IMR-90 (cell line): ENCODE measurements around the gene CEACAM6. TPM values are rescaled to one million over a fixed set of nuclear protein-coding genes. Genes with fewer than 3 reads are reported as not detected.

Experiments used
- ATAC-seq: fragments of 200-7000 bp; cut with Tn5 transposase; 2 replicates; pipeline ENCODE4 v1.9.1; 2020; ENCODE audit warnings: low read depth, mild to moderate bottlenecking, moderate library complexity
- BruUV-seq: library from RNA; stranded (reverse); fragments of 400-500 nt; replicated peaks from 2 replicates; lab custom pipeline; 2021; lab: Mats Ljungman, UMichigan
- CTCF ChIA-PET: fragments of 300-600 bp; formaldehyde crosslinking; extraction: SDS; loops from one replicate; lab custom pipeline; 2021; ENCODE audit warnings: antibody characterized with exemption; lab: Yijun Ruan, JAX
- POLR2A ChIA-PET: fragments of 300-600 bp; sonication (Branson Sonifier 250); formaldehyde crosslinking; loops from one replicate; lab custom pipeline; 2022; ENCODE audit warnings: antibody characterized with exemption; ENCODE audit not compliant: unreplicated experiment; lab: Charles Lee
- DNase-seq: peaks from one replicate; pipeline ENCODE4 v3.0.0; 2013
- H2AFZ ChIP-seq: replicated peaks from 2 replicates; pipeline ENCODE3; 2013; ENCODE audit warnings: low read length, mild to moderate bottlenecking; ENCODE audit not compliant: poor library complexity
- H2AK5ac ChIP-seq: 2 replicates; pipeline ENCODE4 v1.6.1; 2013; ENCODE audit warnings: low read depth, low read length, inconsistent platforms
- H2AK9ac ChIP-seq: replicated peaks from 2 replicates; pipeline ENCODE3; 2013; ENCODE audit warnings: mild to moderate bottlenecking, low read depth, low read length, moderate library complexity; ENCODE audit not compliant: poor library complexity
- H2BK120ac ChIP-seq: 2 replicates; pipeline ENCODE4 v1.6.1; 2013; ENCODE audit warnings: low read depth, low read length, inconsistent platforms
- H2BK15ac ChIP-seq: 3 replicates; pipeline ENCODE4 v1.6.1; 2013; ENCODE audit warnings: low read depth, low read length, inconsistent platforms
- H2BK20ac ChIP-seq: 2 replicates; pipeline ENCODE4 v1.6.1; 2013; ENCODE audit warnings: low read depth, mild to moderate bottlenecking, inconsistent platforms, low read length, moderate library complexity
- H2BK5ac ChIP-seq: 2 replicates; pipeline ENCODE4 v1.6.1; 2013; ENCODE audit warnings: mild to moderate bottlenecking, low read depth, low read length, inconsistent platforms; ENCODE audit not compliant: poor library complexity, severe bottlenecking
- H3K14ac ChIP-seq: replicated peaks from 2 replicates; pipeline ENCODE4 v1.6.1; 2013; ENCODE audit warnings: low read depth, low read length, inconsistent platforms
- H3K18ac ChIP-seq: 2 replicates; pipeline ENCODE4 v1.6.1; 2013; ENCODE audit warnings: low read depth, low read length, control low read depth
- H3K23ac ChIP-seq: 2 replicates; pipeline ENCODE4 v1.6.1; 2013; ENCODE audit warnings: low read depth, low read length, inconsistent platforms
- H3K27ac ChIP-seq: 2 replicates; pipeline ENCODE4 v1.5.1; 2013; ENCODE audit warnings: mild to moderate bottlenecking, control low read depth, low read length; ENCODE audit not compliant: insufficient read depth
- H3K27me3 ChIP-seq: 2 replicates; pipeline ENCODE4 v1.6.1; 2013; ENCODE audit warnings: low read length; ENCODE audit not compliant: control insufficient read depth, insufficient read depth
- H3K36me3 ChIP-seq: 2 replicates; pipeline ENCODE4 v1.6.1; 2013; ENCODE audit warnings: low read length, mixed read lengths; ENCODE audit not compliant: control insufficient read depth, insufficient read depth
- H3K4ac ChIP-seq: 2 replicates; pipeline ENCODE4 v1.6.1; 2013; ENCODE audit warnings: low read depth, low read length, inconsistent platforms
- H3K4me1 ChIP-seq: 2 replicates; pipeline ENCODE4 v1.6.1; 2013; ENCODE audit warnings: low read length, mixed read lengths; ENCODE audit not compliant: control insufficient read depth, insufficient read depth
- H3K4me2 ChIP-seq: 2 replicates; pipeline ENCODE4 v1.6.1; 2013; ENCODE audit warnings: low read depth, mild to moderate bottlenecking, control low read depth, low read length, moderate library complexity
- H3K4me3 ChIP-seq: 2 replicates; pipeline ENCODE4 v1.5.1; 2013; ENCODE audit warnings: low read depth, mild to moderate bottlenecking, control low read depth, low read length, moderate library complexity; ENCODE audit not compliant: insufficient read depth
- H3K56ac ChIP-seq: 2 replicates; pipeline ENCODE4 v1.6.1; 2013; ENCODE audit warnings: low read length, inconsistent platforms; ENCODE audit not compliant: insufficient read depth; ENCODE audit errors: extremely low read depth
- H3K79me1 ChIP-seq, 2 experiments: 2 replicates each; pipeline ENCODE4 v1.6.1; 2013; ENCODE audit warnings: low read length in 2 of 2, inconsistent platforms in 1 of 2, low read depth in 1 of 2
- H3K9ac ChIP-seq: 2 replicates; pipeline ENCODE4 v1.6.1; 2013; ENCODE audit warnings: low read depth, low read length, control low read depth
- H3K9me1 ChIP-seq: 2 replicates; pipeline ENCODE4 v1.6.1; 2013; ENCODE audit warnings: low read length, inconsistent platforms; ENCODE audit not compliant: insufficient read depth
- H3K9me3 ChIP-seq: 2 replicates; pipeline ENCODE4 v1.6.1; 2013; ENCODE audit warnings: low read length; ENCODE audit not compliant: control insufficient read depth, insufficient read depth
- H4K20me1 ChIP-seq: 2 replicates; pipeline ENCODE4 v1.6.1; 2013; ENCODE audit warnings: low read length, inconsistent platforms; ENCODE audit not compliant: insufficient read depth
- H4K5ac ChIP-seq: 2 replicates; pipeline ENCODE4 v1.6.1; 2013; ENCODE audit warnings: mild to moderate bottlenecking, low read depth, low read length, control low read depth
- H4K8ac ChIP-seq, 2 experiments: 2 replicates each; pipeline ENCODE4 v1.6.1; 2013; ENCODE audit warnings: low read depth in 2 of 2, low read length in 2 of 2, control low read depth in 1 of 2, inconsistent platforms in 1 of 2
- H4K91ac ChIP-seq: 2 replicates; pipeline ENCODE4 v1.6.1; 2013; ENCODE audit warnings: low read depth, low read length, inconsistent platforms; ENCODE audit not compliant: insufficient read depth
- BHLHE40 ChIP-seq: fragments of 150-350 bp; IDR thresholded peaks from 2 replicates; pipeline ENCODE4 v1.6.1; 2016; ENCODE audit warnings: mild to moderate bottlenecking, low read depth, low read length
- CEBPB ChIP-seq: IDR thresholded peaks from 2 replicates; pipeline ENCODE4 v1.6.1; 2012; ENCODE audit warnings: low read depth, low read length, improper control_type of control experiment
- CHD1 ChIP-seq: IDR thresholded peaks from 2 replicates; pipeline ENCODE4 v1.6.1; 2012; ENCODE audit warnings: low read depth, low read length, improper control_type of control experiment
- MAZ ChIP-seq: IDR thresholded peaks from 2 replicates; pipeline ENCODE4 v1.6.1; 2012; ENCODE audit warnings: low read depth, mild to moderate bottlenecking, low read length, improper control_type of control experiment, moderate library complexity, borderline replicate concordance
- NFE2L2 ChIP-seq: fragments of 150-350 bp; IDR thresholded peaks from 2 replicates; pipeline ENCODE4 v1.6.1; 2016; ENCODE audit warnings: low read depth, mild to moderate bottlenecking, low read length
- RAD21 ChIP-seq: IDR thresholded peaks from 2 replicates; pipeline ENCODE4 v1.6.1; 2012; ENCODE audit warnings: low read length, improper control_type of control experiment
- RFX5 ChIP-seq: IDR thresholded peaks from 2 replicates; pipeline ENCODE4 v1.8.0; 2012; ENCODE audit warnings: low read depth, mild to moderate bottlenecking, low read length, moderate library complexity
- SMC3 ChIP-seq: fragments of 150-350 bp; IDR thresholded peaks from 2 replicates; pipeline ENCODE4 v1.6.1; 2016; ENCODE audit warnings: low read depth, mild to moderate bottlenecking, antibody characterized with exemption, low read length, moderate library complexity
- USF2 ChIP-seq: fragments of 150-350 bp; IDR thresholded peaks from 2 replicates; pipeline ENCODE4 v1.6.1; 2017; ENCODE audit warnings: mild to moderate bottlenecking, antibody characterized with exemption, low read length, low read depth
- WGBS, 2 experiments: methylation state at CpG; one replicate each; pipeline versions ENCODE4 v1.1.5 to v1.1.7; 2013; ENCODE audit warnings: missing lambda C conversion rate in 2 of 2; ENCODE audit not compliant: insufficient read length in 1 of 2; ENCODE audit errors: extremely low coverage in 2 of 2; 5-methylcytosine and 5-hydroxymethylcytosine counted together
- dilution Hi-C: fragments of 300-500 bp; cut with HindIII; formaldehyde crosslinking; loops from one replicate; pipeline ENCODE4 v1.14.3; 2018; ENCODE audit warnings: low sequenced_read_pairs; ENCODE audit not compliant: unreplicated experiment
- in situ Hi-C: fragments of 300-500 bp; cut with MboI; formaldehyde crosslinking; loops from 3 replicates; pipeline ENCODE4 v1.14.3; 2019; ENCODE audit warnings: low sequenced_read_pairs, inconsistent platforms, mixed read lengths
- intact Hi-C: fragments of 100-400 bp; cut with micrococcal nuclease; formaldehyde crosslinking; loops from 2 replicates; pipeline ENCODE4 v1.10.0; 2022
- polyA plus RNA-seq, 3 experiments: library from polyadenylated mRNA; depleted of rRNA; stranded (reverse); fragments of >200 nt; gene quantifications; 2 replicates each; pipeline ENCODE4 v1.2.3, GENCODE V29; 2012; ENCODE audit warnings: low replicate concordance in 1 of 3
- total RNA-seq: library from RNA; depleted of rRNA; stranded (reverse); fragments of >200 nt; gene quantifications from 2 replicates; pipeline ENCODE4 v1.2.3, GENCODE V29; 2012

Gene CEACAM6
- total and polyA plus RNA-seq, 2 of the 4 experiments (the other 2 are of a cell fraction) = not detected

DNA sequence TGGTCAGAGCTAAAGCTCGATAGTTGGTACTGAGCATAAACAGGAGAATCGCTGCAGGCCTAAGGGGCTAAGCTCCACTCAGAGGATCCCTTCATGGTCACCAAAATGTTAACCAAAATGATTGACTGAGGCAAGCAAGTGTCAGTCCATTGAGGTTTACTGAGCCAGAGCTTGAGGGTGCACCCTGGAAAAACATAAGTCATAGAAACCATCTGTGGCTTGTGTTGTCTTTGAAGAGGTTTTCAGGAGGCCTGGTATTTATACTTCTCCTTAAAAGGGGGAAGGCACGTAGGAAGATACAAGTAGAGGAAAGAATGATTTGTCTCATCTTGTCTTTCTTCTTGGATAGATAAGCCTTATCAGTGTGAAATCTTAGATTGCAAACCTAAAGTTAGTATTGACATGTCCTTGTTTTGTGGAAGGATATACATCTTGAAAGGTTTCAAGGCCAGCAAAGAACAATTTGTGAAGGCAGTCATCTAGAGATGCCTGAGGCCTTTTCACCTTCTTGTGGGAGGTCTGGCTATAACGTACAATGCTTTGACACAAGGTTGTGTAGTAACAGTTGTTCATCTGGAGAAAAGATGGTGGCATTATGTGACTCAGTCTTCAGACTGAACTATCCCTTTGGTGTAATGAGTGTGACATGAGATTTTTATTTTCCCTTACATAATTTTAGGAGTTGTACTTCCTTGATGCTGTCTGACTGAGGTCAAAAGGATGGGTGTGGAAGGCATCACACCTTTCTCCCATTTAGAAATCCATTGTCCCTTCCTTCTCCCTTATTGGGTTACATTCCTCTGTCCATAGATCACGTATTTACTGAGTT, 14.7 kb upstream of the CEACAM6 start:
- BruUV-seq = no TSS peak
- Histone ChIP-seq H2BK15ac (no peak overlapping the region), H3K79me1 (no peaks in the 10 kb centered on the region), H3K56ac (no peak overlapping the region), H3K36me3 (no peaks in the 10 kb centered on the region), H3K4me1 (no peaks in the 10 kb centered on the region), H2AK5ac (no peak overlapping the region), H3K14ac (no peak overlapping the region), H3K27ac (no peak overlapping the region), H2AFZ (no peak overlapping the region), H3K18ac (no peak overlapping the region), H4K5ac (no peak overlapping the region), H3K9me3 (no peaks in the 10 kb centered on the region), H3K9ac (no peak overlapping the region), H3K23ac (no peak overlapping the region), H2BK120ac (no peak overlapping the region), H2BK5ac (no peak overlapping the region), H4K20me1 (no peaks in the 10 kb centered on the region), H3K4me3 (no peak overlapping the region), H3K4ac (no peak overlapping the region), H3K9me1 (no peaks in the 10 kb centered on the region), H3K4me2 (no peak overlapping the region), H2BK20ac (no peak overlapping the region), H2AK9ac (no peak overlapping the region), H3K27me3 (peaks cover 2% of the 10 kb centered on the region; the same call in 1 of the 2 replicates), H4K8ac (no peak overlapping the region), H4K91ac (no peak overlapping the region)
- no peak for DNase-seq
- dilution Hi-C loops = no loop called here
- in situ Hi-C loops = no loop called here
- intact Hi-C loops = no loop called here
- ChIA-PET POLR2A (no interaction called here), CTCF (no interaction called here)
- no CpG with 5 or more reads among the region's 5 CpGs for WGBS, 2 experiments
- ATAC-seq = no peak
- TF ChIP-seq NFE2L2 (no peak), RFX5 (no peak), BHLHE40 (no peak), MAZ (no peak), RAD21 (no peak), SMC3 (no peak), USF2 (no peak), CHD1 (no peak), CEBPB (no peak)
